Measurements from ENCODE around the gene PREP.

GRCh38 chr6:105348897-105349296 is 54.0 kb downstream of the PREP start:
- TF ChIP-seq CTCF (IDR thresholded peaks at IDR 0.05; ENCODE audit: poor library complexity) = no peak
- TF ChIP-seq EZH2phosphoT487 (IDR thresholded peaks at IDR 0.05; ENCODE audit: low read depth, severe bottlenecking, unreplicated experiment) = no peak
